Measurements from ENCODE around the gene ZNF547. TPM values are rescaled to one million over a fixed set of nuclear protein-coding genes. Genes with fewer than 3 reads are reported as not detected.

The ZNF547 gene
- total RNA-seq, 1 donor from 2014 or later, result 2.3 TPM

Other genes starting within 250 kb of the ZNF547 start
- not detected in 2 replicates for gene USP29, start 243.6 kb upstream of the ZNF547 start, total RNA-seq
- gene ZIM3, start 218.3 kb upstream of the ZNF547 start, total RNA-seq, result not detected in 2 replicates
- not detected in 2 replicates for gene DUXA, start 196.1 kb upstream of the ZNF547 start, total RNA-seq
- gene ZNF264, start 172.1 kb upstream of the ZNF547 start, total RNA-seq, result 19.7 and 31.3 TPM in 2 replicates
- 0.58 TPM in 1 of 2 replicates, not detected in the other for gene AURKC, start 132.5 kb upstream of the ZNF547 start, total RNA-seq
- gene ZNF805, start 122.9 kb upstream of the ZNF547 start, total RNA-seq, result 8.6 and 15.3 TPM in 2 replicates
- 37.5 and 57.5 TPM in 2 replicates for gene ZNF460, start 83.1 kb upstream of the ZNF547 start, total RNA-seq
- gene ZNF543, start 43.1 kb upstream of the ZNF547 start, total RNA-seq, result 6.2 and 8.3 TPM in 2 replicates
- 6.3 and 7.2 TPM in 2 replicates for gene ZNF304, start 12.3 kb upstream of the ZNF547 start, total RNA-seq
- 23.5 and 24.6 TPM in 2 replicates for gene TRAPPC2B, start within 50 bp of the ZNF547 start, total RNA-seq
- 9.9 and 13.8 TPM in 2 replicates for gene ZNF548, start 26.3 kb downstream of the ZNF547 start, total RNA-seq
- 3.0 and 5.1 TPM in 2 replicates for gene ZNF17, start 47.6 kb downstream of the ZNF547 start, total RNA-seq
- 7.5 and 8.0 TPM in 2 replicates for gene ZNF749, start 71.8 kb downstream of the ZNF547 start, total RNA-seq
- gene VN1R1, start 93.6 kb downstream of the ZNF547 start, total RNA-seq, result 0.39 and 0.76 TPM in 2 replicates
- 11.3 and 13.4 TPM in 2 replicates for gene ZNF772, start 114.0 kb downstream of the ZNF547 start, total RNA-seq
- 4.1 and 7.9 TPM in 2 replicates for gene ZNF419, start 124.2 kb downstream of the ZNF547 start, total RNA-seq
- 6.0 and 9.1 TPM in 2 replicates for gene ZNF773, start 136.4 kb downstream of the ZNF547 start, total RNA-seq
- gene ZNF549, start 163.8 kb downstream of the ZNF547 start, total RNA-seq, result 3.2 and 4.5 TPM in 2 replicates
- gene ZNF550, start 196.3 kb downstream of the ZNF547 start, total RNA-seq, result 5.1 and 8.6 TPM in 2 replicates
- gene ZNF416, start 215.4 kb downstream of the ZNF547 start, total RNA-seq, result 4.4 and 5.0 TPM in 2 replicates
- gene ZIK1, start 220.6 kb downstream of the ZNF547 start, total RNA-seq, result 3.9 and 6.7 TPM in 2 replicates
- gene ZNF530, start 236.3 kb downstream of the ZNF547 start, total RNA-seq, result 1.9 and 6.4 TPM in 2 replicates

All from glomerular endothelial cell (primary cell).